K562 (cell line): ENCODE measurements around the gene OPA3. TPM values are rescaled to one million over a fixed set of nuclear protein-coding genes. Genes with fewer than 3 reads are reported as not detected.
A peak's percentile ranks its signal among the peaks of the same experiment; 100 is the strongest.

ENCODE experiments used
- ATAC-seq: fragments of 200-7000 bp; cut with Tn5 transposase; 3 replicates; pipeline ENCODE4 v1.9.1; 2020; ENCODE audit warnings: moderate library complexity
- BruUV-seq: library from RNA; stranded (reverse); fragments of 400-500 nt; replicated peaks from 2 replicates; lab custom pipeline; 2021; lab: Mats Ljungman, UMichigan
- CTCF ChIA-PET: fragments of 300-600 bp; formaldehyde crosslinking; extraction: SDS; loops from one replicate; lab custom pipeline; 2021; ENCODE audit warnings: low intra/inter-chr PET ratio; lab: Yijun Ruan, JAX
- POLR2A ChIA-PET: fragments of 300-600, 350-650 bp; sonication (Branson Sonifier 250); formaldehyde crosslinking; extraction: SDS; loops from one replicate; lab custom pipeline; 2021; ENCODE audit warnings: antibody characterized with exemption, inconsistent platforms; lab: Yijun Ruan, JAX
- DNase-seq, 4 experiments: peaks; one replicate each; pipeline versions ENCODE4 v3.0.0 to v3.0.0-alpha.2; 2011 to 2018; ENCODE audit warnings: low spot score in 3 of 4, mixed read lengths in 3 of 4; ENCODE audit errors: extremely low read depth in 1 of 4
- FAIRE-seq: peaks from 2 replicates; lab custom pipeline; 2011; peaks lifted over from hg19 to GRCh38; lab: Jason Lieb, UNC
- H2AFZ ChIP-seq: 2 replicates; pipeline ENCODE4 v1.6.0; 2011; ENCODE audit warnings: low read depth, low read length, control low read depth, inconsistent platforms
- H3K27ac ChIP-seq: fragments of 200-600 bp; 3 replicates; pipeline ENCODE4 v1.8.0; 2011; ENCODE audit warnings: low read depth, mild to moderate bottlenecking, control low read depth, inconsistent platforms, low read length, moderate library complexity, mixed read lengths; ENCODE audit errors: extremely low read depth
- H3K27me3 ChIP-seq, 2 experiments: fragments of 300-600 bp in 1 of 2; 2 replicates in 1 of 2; 3 replicates in 1 of 2; pipeline versions ENCODE4 v1.6.0 to v1.8.0; 2011; ENCODE audit warnings: inconsistent platforms in 2 of 2, low read length in 2 of 2, mild to moderate bottlenecking in 1 of 2, mixed read lengths in 1 of 2, moderate library complexity in 1 of 2; ENCODE audit not compliant: control insufficient read depth in 2 of 2, insufficient read depth in 2 of 2
- H3K36me3 ChIP-seq: fragments of 300-600 bp; 3 replicates; pipeline ENCODE4 v1.8.0; 2011; ENCODE audit warnings: mild to moderate bottlenecking, low read length, inconsistent platforms; ENCODE audit not compliant: control insufficient read depth, insufficient read depth
- H3K4me1 ChIP-seq, 2 experiments: fragments of 200-600 bp in 1 of 2; replicated peaks in 1 of 2; 2 replicates in 1 of 2; 3 replicates in 1 of 2; pipeline versions ENCODE4 v1.5.1 to v1.8.0; 2011; ENCODE audit warnings: inconsistent platforms in 2 of 2, low read length in 2 of 2, mild to moderate bottlenecking in 1 of 2, mixed read lengths in 1 of 2, moderate library complexity in 1 of 2; ENCODE audit not compliant: control insufficient read depth in 2 of 2, insufficient read depth in 2 of 2
- H3K4me2 ChIP-seq: 2 replicates; pipeline ENCODE4 v1.6.1; 2011; ENCODE audit warnings: low read length, control low read depth, inconsistent platforms, mixed read lengths; ENCODE audit not compliant: insufficient read depth
- H3K4me3 ChIP-seq: fragments of 200-600 bp; sonication (generic), shearing (Covaris generic); 2 replicates; pipeline ENCODE4 v1.5.1; 2016; ENCODE audit warnings: control low read depth, inconsistent platforms
- H3K79me2 ChIP-seq: fragments of 200-600 bp; 3 replicates; pipeline ENCODE4 v1.8.0; 2011; ENCODE audit warnings: low read length, inconsistent platforms; ENCODE audit not compliant: control insufficient read depth, insufficient read depth
- H3K9ac ChIP-seq, 2 experiments: 2 replicates each; pipeline versions ENCODE4 v1.6.0 to v1.6.1; 2011; ENCODE audit warnings: low read depth in 2 of 2, low read length in 2 of 2, control low read depth in 1 of 2, inconsistent platforms in 1 of 2, mild to moderate bottlenecking in 1 of 2, mixed read lengths in 1 of 2; ENCODE audit not compliant: insufficient read depth in 1 of 2
- H3K9me1 ChIP-seq: one replicate; pipeline ENCODE4 v1.6.0; 2011; ENCODE audit warnings: inconsistent platforms, mild to moderate bottlenecking, low read length, moderate library complexity; ENCODE audit not compliant: control insufficient read depth, insufficient read depth
- H3K9me3 ChIP-seq: replicated peaks from 2 replicates; pipeline ENCODE4 v1.5.1; 2011; ENCODE audit warnings: low read depth, low read length, inconsistent platforms; ENCODE audit not compliant: control insufficient read depth, insufficient read depth
- H4K20me1 ChIP-seq: replicated peaks from 2 replicates; pipeline ENCODE4 v1.6.1; 2011; ENCODE audit warnings: low read length, inconsistent platforms, mixed read lengths; ENCODE audit not compliant: control insufficient read depth, insufficient read depth
- EGR1 ChIP-seq: fragments of 450-650 bp; conservative IDR thresholded peaks from 2 replicates; pipeline ENCODE4 v1.6.1; 2017; ENCODE audit warnings: mild to moderate bottlenecking
- FOXM1 ChIP-seq, 2 experiments: fragments of 450-650 bp in 1 of 2; sonication (generic) in 1 of 2; formaldehyde crosslinking in 1 of 2; IDR thresholded peaks; 2 replicates each; pipeline versions ENCODE4 v1.6.1 to v1.9.0; 2017 to 2022; ENCODE audit warnings: low read depth in 2 of 2, mild to moderate bottlenecking in 2 of 2, missing genetic modification reagents in 1 of 2, moderate library complexity in 1 of 2
- MAZ ChIP-seq, 2 experiments: fragments of 450-650 bp in 1 of 2; sonication (generic) in 1 of 2; formaldehyde crosslinking; IDR thresholded peaks in 1 of 2; conservative IDR thresholded peaks in 1 of 2; 2 replicates each; pipeline versions ENCODE4 v1.4.0 to v1.5.0; 2020; ENCODE audit warnings: mild to moderate bottlenecking in 1 of 2, missing genetic modification reagents in 1 of 2
- NRF1 ChIP-seq, 2 experiments: fragments of 450-650 bp; IDR thresholded peaks in 1 of 2; conservative IDR thresholded peaks in 1 of 2; 2 replicates each; pipeline ENCODE4 v1.6.1; 2014; ENCODE audit warnings: mild to moderate bottlenecking in 2 of 2
- POLR2G ChIP-seq: fragments of 200-400 bp; formaldehyde crosslinking; IDR thresholded peaks from 2 replicates; pipeline ENCODE4 v1.6.1; 2017; ENCODE audit warnings: low read depth, mild to moderate bottlenecking, antibody characterized with exemption, low read length, moderate library complexity
- RAD21 ChIP-seq, 2 experiments: fragments of 250-450 bp in 1 of 2; fragments of 450-650 bp in 1 of 2; sonication (Bioruptor Pico) in 1 of 2; formaldehyde crosslinking in 1 of 2; IDR thresholded peaks in 1 of 2; conservative IDR thresholded peaks in 1 of 2; 2 replicates each; pipeline versions ENCODE4 v1.4.0 to v1.8.0; 2020 to 2022; ENCODE audit warnings: mild to moderate bottlenecking in 2 of 2, moderate library complexity in 1 of 2
- RBFOX2 ChIP-seq: fragments of 200-400 bp; formaldehyde crosslinking; IDR thresholded peaks from 2 replicates; pipeline ENCODE4 v1.6.1; 2017; ENCODE audit warnings: low read depth, mild to moderate bottlenecking, low read length, moderate library complexity
- TSC22D4 ChIP-seq: fragments of 450-650 bp; IDR thresholded peaks from 2 replicates; pipeline ENCODE4 v1.6.1; 2016; ENCODE audit warnings: missing genetic modification characterization, missing biosample characterization, control low read depth
- ZFX ChIP-seq: sonication (generic); formaldehyde crosslinking; IDR thresholded peaks from 2 replicates; pipeline ENCODE4 v1.8.0; 2022; ENCODE audit warnings: mild to moderate bottlenecking, missing genetic modification reagents, moderate library complexity
- WGBS: fragments of 100-300 bp; shearing (Covaris generic); methylation state at CpG from one replicate; pipeline ENCODE4 v1.1.6; 2016; ENCODE audit warnings: low coverage, mixed read lengths; ENCODE audit not compliant: insufficient coverage; ENCODE audit errors: missing lambda C conversion rate; 5-methylcytosine and 5-hydroxymethylcytosine counted together
- in situ Hi-C: fragments of 300-500 bp; cut with MboI; formaldehyde crosslinking; loops from 4 replicates; pipeline ENCODE4 v1.15.0; 2018; ENCODE audit warnings: inconsistent platforms, mixed read lengths
- intact Hi-C: fragments of 100-400 bp; cut with micrococcal nuclease; formaldehyde crosslinking; loops from 2 replicates; pipeline ENCODE4 v1.14.2; 2022
- polyA plus RNA-seq, 8 experiments: library from polyadenylated mRNA; depleted of rRNA in 4 of 8; stranded (reverse) in 5 of 8; unstranded in 3 of 8; fragments of >200 nt; fragmentation: Nextera tagmentation in 2 of 8; fragmentation: Illumina TruSeq in 1 of 8; extraction: Ambion mirVana in 2 of 8; extraction: Trizol in 1 of 8; gene quantifications; 2 replicates each; pipeline versions ENCODE4 v1.2.1 to v1.2.3, GENCODE V29; 2011 to 2014; ENCODE audit warnings: inconsistent platforms in 1 of 8, missing spikeins in 1 of 8
- total RNA-seq, 7 experiments: library from RNA; depleted of rRNA in 6 of 7; stranded (reverse); fragments of >200 nt in 6 of 7; fragmentation: Illumina TruSeq in 2 of 7; extraction: Trizol in 2 of 7; gene quantifications; 2 replicates each; pipeline versions ENCODE4 v1.2.1 to v1.2.3, GENCODE V29; 2011 to 2021; ENCODE audit warnings: low replicate concordance in 1 of 7
- TF ChIP-seq, protein P1 (sequence below): conservative IDR thresholded peaks from 2 replicates; pipeline ENCODE4 v1.6.1; 2011; ENCODE audit warnings: low read depth, mild to moderate bottlenecking, low read length; ENCODE audit not compliant: control insufficient read depth
- TF ChIP-seq, protein P2 (sequence below): sonication (generic); formaldehyde crosslinking; IDR thresholded peaks from 2 replicates; pipeline ENCODE4 v1.8.1; 2023; ENCODE audit warnings: mild to moderate bottlenecking, missing genetic modification reagents
- TF ChIP-seq, protein P3 (sequence below), 2 experiments: IDR thresholded peaks; 2 replicates each; pipeline ENCODE4 v1.6.1; 2011; ENCODE audit warnings: borderline replicate concordance in 1 of 2, control low read depth in 1 of 2, low read depth in 1 of 2, low read length in 1 of 2, mild to moderate bottlenecking in 1 of 2, mixed read lengths in 1 of 2, moderate library complexity in 1 of 2; ENCODE audit not compliant: insufficient read depth in 1 of 2, insufficient read length in 1 of 2, poor library complexity in 1 of 2, severe bottlenecking in 1 of 2; ENCODE audit errors: extremely low read depth in 1 of 2
- TF ChIP-seq, protein P4 (sequence below): fragments of 250-450 bp; sonication (Bioruptor Pico); IDR thresholded peaks from 2 replicates; pipeline ENCODE4 v1.6.1; 2021; ENCODE audit warnings: mild to moderate bottlenecking

The OPA3 gene
- total and polyA plus RNA-seq, 9 of the 15 experiments (the other 6 are each of a cell fraction or from before 2014, with no cell fraction given), result 1.4 to 18.8 (median 9.0) TPM

DNA sequence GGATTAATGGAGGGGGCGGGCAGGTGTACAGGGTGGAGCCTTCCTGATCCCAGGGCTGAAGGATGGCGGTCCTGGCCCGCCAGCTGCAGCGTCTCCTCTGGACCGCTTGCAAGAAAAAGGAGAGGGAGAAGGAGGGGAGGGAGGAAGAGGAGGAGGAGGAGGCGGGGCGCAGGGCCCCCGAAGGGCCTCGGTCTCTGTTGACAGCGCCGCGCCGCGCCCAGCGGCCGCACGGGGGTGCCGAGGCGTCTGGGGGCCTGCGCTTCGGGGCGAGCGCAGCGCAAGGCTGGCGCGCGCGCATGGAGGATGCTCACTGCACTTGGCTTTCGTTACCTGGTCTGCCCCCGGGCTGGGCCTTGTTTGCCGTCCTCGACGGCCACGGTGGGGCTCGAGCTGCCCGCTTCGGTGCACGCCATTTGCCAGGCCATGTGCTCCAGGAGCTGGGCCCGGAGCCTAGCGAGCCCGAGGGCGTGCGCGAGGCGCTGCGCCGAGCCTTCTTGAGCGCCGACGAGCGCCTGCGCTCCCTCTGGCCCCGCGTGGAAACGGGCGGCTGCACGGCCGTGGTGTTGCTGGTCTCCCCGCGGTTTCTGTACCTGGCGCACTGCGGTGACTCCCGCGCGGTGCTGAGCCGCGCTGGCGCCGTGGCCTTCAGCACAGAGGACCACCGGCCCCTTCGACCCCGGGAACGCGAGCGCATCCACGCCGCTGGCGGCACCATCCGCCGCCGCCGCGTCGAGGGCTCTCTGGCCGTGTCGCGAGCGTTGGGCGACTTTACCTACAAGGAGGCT, 86.0 kb downstream of the OPA3 start, which contains the start of gene PPM1N:
Gene PPM1N, plus strand, starts transcription at position 33 of the 785 bp plus-strand sequence. Its CDS starts 30 bp downstream, at position 63.
- Histone ChIP-seq H3K4me3 (peak within 1 kb of the TSS; percentile 58), H3K9me1 (no peaks in the 10 kb centered on the region), H3K4me1 (peaks cover 20 to 67% of the 10 kb centered on the region in 2 experiments; a peak in 4 of 5 replicates), H3K9me3 (no peaks in the 10 kb centered on the region), H2AFZ (peak within 1 kb of the TSS; percentile 92), H3K4me2 (peak within 1 kb of the TSS; percentile 78), H4K20me1 (no peaks in the 10 kb centered on the region), H3K9ac (peak within 1 kb of the TSS; percentile 54 to 81), H3K36me3 (no peaks in the 10 kb centered on the region), H3K79me2 (no peaks in the 10 kb centered on the region), H3K27ac (peak within 1 kb of the TSS; percentile 58; the same call in 2 of the 3 replicates), H3K27me3 (peaks cover 3 to 16% of the 10 kb centered on the region in 2 experiments; a peak in 3 of 5 replicates)
- in situ Hi-C loops, result no loop called here
- ATAC-seq (peak; percentile 28), FAIRE-seq (no peak), DNase-seq (peak in 3 of 4 experiments; percentile 28 to 59 (median 31))
- WGBS, result 63% methylated on average over 32 of the region's 89 CpGs
- intact Hi-C loops, result no loop called here
- BruUV-seq, result no TSS peak
- CTCF ChIA-PET, result interaction anchor here (0.6 kb wide), 1 partner anchor 275 kb away, joined by 7 read pairs; no protein-coding TSS in a partner anchor
- POLR2A ChIA-PET, result interaction anchor here (0.7 to 1.8 kb wide), 3 partner anchors 13 to 87 kb away, joined by 3 to 7 read pairs (median 4); no protein-coding TSS in a partner anchor
- TF ChIP-seq POLR2G, result peak; percentile 56; the same call in 1 of the 2 replicates
- TF ChIP-seq, protein P1, sequence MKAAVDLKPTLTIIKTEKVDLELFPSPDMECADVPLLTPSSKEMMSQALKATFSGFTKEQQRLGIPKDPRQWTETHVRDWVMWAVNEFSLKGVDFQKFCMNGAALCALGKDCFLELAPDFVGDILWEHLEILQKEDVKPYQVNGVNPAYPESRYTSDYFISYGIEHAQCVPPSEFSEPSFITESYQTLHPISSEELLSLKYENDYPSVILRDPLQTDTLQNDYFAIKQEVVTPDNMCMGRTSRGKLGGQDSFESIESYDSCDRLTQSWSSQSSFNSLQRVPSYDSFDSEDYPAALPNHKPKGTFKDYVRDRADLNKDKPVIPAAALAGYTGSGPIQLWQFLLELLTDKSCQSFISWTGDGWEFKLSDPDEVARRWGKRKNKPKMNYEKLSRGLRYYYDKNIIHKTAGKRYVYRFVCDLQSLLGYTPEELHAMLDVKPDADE, result 0 out of 2 replicates have a peak, but pooled peaks have one; percentile 13
- 0 out of 4 replicates have a peak, but pooled peaks of 1 of the 2 experiments have one; percentile 23 for TF ChIP-seq MAZ (CRISPR knock-in tag; conservative IDR thresholded peaks at IDR 0.05 in 1 of 2, IDR thresholded peaks at IDR 0.05 in 1 of 2)
- peak; percentile 66 to 72 for TF ChIP-seq NRF1 (conservative IDR thresholded peaks at IDR 0.05 in 1 of 2, IDR thresholded peaks at IDR 0.05 in 1 of 2)
- no peak for TF ChIP-seq FOXM1 (IDR thresholded peaks at IDR 0.05; ENCODE audit: low read depth)
- TF ChIP-seq FOXM1 (CRISPR knock-in tag; IDR thresholded peaks at IDR 0.05; ENCODE audit: low read depth), result 0 out of 2 replicates have a peak, but pooled peaks have one; percentile 53
- TF ChIP-seq, protein P2, sequence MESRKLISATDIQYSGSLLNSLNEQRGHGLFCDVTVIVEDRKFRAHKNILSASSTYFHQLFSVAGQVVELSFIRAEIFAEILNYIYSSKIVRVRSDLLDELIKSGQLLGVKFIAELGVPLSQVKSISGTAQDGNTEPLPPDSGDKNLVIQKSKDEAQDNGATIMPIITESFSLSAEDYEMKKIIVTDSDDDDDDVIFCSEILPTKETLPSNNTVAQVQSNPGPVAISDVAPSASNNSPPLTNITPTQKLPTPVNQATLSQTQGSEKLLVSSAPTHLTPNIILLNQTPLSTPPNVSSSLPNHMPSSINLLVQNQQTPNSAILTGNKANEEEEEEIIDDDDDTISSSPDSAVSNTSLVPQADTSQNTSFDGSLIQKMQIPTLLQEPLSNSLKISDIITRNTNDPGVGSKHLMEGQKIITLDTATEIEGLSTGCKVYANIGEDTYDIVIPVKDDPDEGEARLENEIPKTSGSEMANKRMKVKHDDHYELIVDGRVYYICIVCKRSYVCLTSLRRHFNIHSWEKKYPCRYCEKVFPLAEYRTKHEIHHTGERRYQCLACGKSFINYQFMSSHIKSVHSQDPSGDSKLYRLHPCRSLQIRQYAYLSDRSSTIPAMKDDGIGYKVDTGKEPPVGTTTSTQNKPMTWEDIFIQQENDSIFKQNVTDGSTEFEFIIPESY (CRISPR knock-in tag), result peak; percentile 98
- no peak for TF ChIP-seq TSC22D4
- TF ChIP-seq, protein P3, sequence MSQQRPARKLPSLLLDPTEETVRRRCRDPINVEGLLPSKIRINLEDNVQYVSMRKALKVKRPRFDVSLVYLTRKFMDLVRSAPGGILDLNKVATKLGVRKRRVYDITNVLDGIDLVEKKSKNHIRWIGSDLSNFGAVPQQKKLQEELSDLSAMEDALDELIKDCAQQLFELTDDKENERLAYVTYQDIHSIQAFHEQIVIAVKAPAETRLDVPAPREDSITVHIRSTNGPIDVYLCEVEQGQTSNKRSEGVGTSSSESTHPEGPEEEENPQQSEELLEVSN (IDR thresholded peaks at IDR 0.05; ENCODE audit: borderline replicate concordance in 1 of 2, extremely low read depth in 1 of 2, insufficient read depth in 1 of 2, insufficient read length in 1 of 2, low read depth in 1 of 2, low read length in 1 of 2, poor library complexity in 1 of 2, severe bottlenecking in 1 of 2), result peak; percentile 33 to 73
- TF ChIP-seq RBFOX2, result peak; percentile 40; the same call in 1 of the 2 replicates
- TF ChIP-seq EGR1, result 0 out of 2 replicates have a peak, but pooled peaks have one; percentile 12
- TF ChIP-seq, protein P4, sequence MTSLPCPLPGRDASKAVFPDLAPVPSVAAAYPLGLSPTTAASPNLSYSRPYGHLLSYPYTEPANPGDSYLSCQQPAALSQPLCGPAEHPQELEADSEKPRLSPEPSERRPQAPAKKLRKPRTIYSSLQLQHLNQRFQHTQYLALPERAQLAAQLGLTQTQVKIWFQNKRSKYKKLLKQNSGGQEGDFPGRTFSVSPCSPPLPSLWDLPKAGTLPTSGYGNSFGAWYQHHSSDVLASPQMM (CRISPR knock-in tag), result no peak
- TF ChIP-seq RAD21 (CRISPR knock-in tag; conservative IDR thresholded peaks at IDR 0.05 in 1 of 2, IDR thresholded peaks at IDR 0.05 in 1 of 2), result peak in 1 of 2 experiments; percentile 5; a peak in 1 of 4 replicates
- TF ChIP-seq ZFX, result peak; percentile 42; the same call in 1 of the 2 replicates
